GM21381 (cell line): Measurements from ENCODE around the gene NECTIN1.

Experiments
- ATAC-seq: cut with Tn5 transposase; IDR thresholded peaks from one replicate; pipeline ENCODE4 v1.9.1; 2021; ENCODE audit warnings: mild to moderate bottlenecking, moderate library complexity; ENCODE audit not compliant: unreplicated experiment

NECTIN1 gene

DNA sequence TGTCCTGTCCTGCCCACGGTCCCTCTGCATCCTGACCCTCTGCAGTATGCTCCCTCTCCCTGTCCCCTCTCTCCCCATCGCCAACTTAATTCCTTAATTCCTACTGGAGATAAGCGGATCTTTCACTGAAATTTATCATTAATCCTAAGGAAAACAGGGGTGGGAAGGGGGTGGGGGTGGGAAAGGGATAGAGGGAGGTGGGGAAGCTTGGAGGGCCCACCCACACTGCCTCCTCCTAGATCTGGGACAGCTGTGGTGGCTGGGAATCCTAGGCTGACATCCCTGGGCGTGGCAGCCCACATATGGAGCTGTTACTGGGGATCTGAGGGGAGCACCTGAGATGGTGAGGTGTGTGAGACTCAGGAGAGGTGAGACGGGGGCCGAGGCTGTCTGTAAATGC, 14.4 kb downstream of the NECTIN1 start:
- no peak for ATAC-seq

DNA sequence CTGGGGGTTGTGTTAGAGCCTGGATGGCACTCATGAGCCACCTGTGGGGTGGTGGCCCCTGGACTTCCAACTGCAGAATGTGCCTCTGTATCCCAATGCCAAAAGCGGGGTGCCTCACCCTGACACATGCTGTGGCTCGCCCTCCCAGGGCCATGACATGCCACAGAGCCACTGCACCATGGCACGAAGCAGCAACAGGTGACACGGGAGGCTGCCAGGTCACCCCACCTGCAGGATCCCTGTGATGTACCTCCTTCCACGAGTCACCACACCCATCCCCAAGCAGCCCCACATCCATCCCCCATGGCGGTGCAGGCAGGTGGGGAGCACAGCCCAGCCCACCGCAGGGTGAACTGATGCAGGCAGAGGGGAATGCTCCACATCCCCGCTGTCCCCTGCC, 14.8 kb downstream of the NECTIN1 start:
- ATAC-seq, result no peak

DNA sequence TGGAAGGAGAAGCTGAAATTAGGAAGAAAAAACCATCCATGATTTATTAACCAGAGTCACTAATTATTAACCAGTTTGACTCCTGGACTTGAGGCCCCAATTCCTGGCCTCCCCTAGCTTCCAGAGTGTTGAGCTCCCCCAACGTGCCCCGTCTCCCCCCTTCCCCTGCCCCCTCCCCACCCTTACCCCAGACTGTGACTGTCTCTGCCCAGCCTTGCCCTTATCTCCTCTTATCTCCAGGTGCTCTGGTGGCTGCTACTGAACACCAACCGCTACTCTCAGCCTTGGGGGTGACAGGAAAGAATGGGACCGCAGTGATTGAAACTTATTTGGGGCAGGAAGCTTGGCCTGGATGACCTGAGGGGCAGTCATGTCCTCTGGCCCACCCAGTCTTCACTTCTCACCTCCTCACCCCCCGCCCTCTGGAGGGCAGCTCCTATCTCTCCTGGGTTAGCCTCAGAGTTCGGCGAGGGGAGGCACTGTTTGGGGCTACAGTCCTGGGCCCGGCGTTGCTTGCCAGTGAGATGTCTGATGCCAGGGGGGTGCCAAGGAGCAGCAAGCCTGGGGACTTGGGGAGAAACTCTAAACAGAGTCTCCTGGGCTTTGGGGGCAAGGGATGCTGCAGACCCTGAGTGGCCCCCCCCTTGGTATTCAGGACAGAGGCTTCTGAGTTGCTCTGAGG, 15.5 kb downstream of the NECTIN1 start:
- no peak for ATAC-seq

DNA sequence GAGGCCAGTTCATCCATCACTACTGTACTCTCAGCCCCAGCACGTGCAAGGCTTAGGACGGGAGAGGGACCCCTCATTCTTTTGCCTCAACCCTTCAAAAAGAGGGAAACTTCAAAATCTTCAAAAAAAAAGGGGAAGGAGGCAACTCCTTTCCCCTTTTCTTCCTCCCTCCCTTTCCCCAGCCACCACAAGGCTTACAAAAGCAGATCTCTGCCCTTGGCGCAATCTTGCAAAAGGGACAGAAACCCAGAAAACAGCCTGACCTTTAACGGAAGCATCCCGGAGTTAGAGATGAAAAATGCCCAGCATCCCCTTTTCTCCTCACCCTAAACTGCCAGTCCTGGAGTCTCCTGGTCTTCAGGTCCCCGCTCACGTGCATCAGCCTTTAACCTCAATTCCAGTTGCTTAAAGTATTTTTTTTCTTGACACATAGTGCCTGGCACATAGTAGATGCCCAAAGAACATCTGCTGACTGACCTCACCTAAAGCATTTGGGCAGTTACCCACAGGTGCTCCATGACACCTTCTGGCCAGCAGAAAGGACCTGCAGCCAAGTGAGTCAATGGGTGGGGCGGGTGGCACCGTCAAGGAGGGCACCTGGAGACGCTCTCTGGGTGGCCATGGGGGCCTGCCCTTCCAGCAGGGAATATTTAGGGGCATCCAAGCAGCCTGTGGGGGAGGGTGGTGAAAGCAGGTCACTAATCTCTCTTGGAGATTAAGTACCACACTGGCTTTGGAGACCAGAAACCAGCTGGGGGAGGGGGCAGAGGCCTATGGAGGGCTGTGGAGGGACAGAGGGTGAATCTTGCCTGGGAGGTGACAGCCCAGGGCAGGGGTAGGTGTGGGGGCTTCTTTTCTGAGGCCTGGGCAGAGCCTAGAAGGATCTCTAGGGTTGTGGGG, 16.3 kb downstream of the NECTIN1 start:
- no peak for ATAC-seq

GRCh38 chr11:119712006-119712405, 17.0 kb downstream of the NECTIN1 start:
- no peak for ATAC-seq

- no peak for ATAC-seq
These were observed 17.5 kb downstream of the NECTIN1 start for GRCh38 chr11:119711476-119711875.

DNA sequence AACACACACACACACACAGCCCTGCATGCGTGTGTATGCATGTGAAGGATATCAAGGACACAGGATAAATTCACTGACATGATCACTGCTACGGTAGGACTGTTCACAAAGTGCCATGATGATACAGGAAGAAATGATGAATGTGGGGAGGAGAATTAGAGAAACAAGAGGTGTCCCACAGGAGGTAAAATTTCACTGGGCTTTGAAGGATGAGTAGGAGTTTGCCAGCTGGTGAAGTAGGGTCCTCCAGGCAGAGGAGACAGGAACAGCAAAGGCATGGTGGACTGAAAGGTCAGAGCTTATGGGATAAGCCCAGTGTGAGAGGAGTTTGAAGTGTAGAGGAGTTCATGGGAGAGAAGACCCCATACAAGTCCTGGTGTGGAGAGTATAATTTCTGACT, 18.6 kb downstream of the NECTIN1 start:
- ATAC-seq, result no peak

- ATAC-seq, result no peak
These were observed 19.2 kb downstream of the NECTIN1 start for GRCh38 chr11:119709638-119710346.

GRCh38 chr11:119709171-119709570, 19.8 kb downstream of the NECTIN1 start:
- no peak for ATAC-seq

GRCh38 chr11:119708384-119708783, 20.6 kb downstream of the NECTIN1 start:
- no peak for ATAC-seq

- no peak for ATAC-seq
These were observed 22.1 kb downstream of the NECTIN1 start for GRCh38 chr11:119706887-119707286.

GRCh38 chr11:119706029-119706428, 23.0 kb downstream of the NECTIN1 start:
- ATAC-seq, result no peak

- no peak for ATAC-seq
These were observed 23.6 kb downstream of the NECTIN1 start for GRCh38 chr11:119705362-119705761.

- ATAC-seq, result no peak
These were observed 24.2 kb downstream of the NECTIN1 start for GRCh38 chr11:119704849-119705248.

DNA sequence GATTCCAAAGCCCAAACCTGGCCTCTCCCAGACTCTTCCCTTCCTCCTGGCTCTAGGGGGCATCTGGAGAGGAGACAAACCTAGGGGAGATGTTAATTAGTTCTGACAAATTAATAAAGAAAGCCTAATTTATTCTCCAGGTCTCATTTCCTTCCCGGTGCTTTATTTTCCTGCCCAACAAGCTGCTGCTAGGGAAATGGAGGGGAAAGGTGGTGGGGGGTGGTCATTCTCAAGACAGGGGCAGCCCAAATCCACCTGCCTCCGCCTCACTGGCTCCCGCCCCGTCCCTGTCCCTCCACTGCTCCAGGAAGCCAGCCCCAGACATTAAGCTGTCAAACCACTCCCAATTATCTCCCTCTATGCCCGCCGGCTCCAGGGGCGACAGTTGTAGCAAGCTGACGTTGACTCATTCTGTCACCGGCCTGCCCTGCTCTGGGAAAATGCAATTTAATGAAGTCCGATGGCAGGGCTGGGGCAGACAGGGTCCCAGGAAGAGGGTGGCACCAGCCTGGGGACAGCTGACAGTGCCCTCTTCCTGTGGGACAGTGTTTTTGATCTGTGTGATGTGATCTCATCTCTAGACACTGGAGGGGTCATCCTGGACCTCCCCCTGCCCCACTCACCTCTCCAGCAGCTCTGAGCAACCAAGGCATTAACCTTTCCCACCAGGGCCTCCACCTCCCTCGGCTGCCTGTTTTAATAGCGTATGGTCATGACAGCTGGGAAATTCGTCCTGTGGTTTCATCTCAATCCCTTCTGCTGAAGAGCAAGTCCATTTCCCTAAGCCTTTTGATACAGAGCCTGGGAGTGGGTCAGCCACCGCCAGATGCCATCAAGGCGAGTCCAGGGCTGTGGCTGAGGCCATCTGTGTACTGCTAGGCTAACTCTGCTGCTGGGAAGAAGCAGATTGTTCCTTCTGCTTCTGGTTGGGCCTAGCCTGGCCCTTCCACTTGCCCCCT, 27.1 kb downstream of the NECTIN1 start:
- ATAC-seq, result no peak

DNA sequence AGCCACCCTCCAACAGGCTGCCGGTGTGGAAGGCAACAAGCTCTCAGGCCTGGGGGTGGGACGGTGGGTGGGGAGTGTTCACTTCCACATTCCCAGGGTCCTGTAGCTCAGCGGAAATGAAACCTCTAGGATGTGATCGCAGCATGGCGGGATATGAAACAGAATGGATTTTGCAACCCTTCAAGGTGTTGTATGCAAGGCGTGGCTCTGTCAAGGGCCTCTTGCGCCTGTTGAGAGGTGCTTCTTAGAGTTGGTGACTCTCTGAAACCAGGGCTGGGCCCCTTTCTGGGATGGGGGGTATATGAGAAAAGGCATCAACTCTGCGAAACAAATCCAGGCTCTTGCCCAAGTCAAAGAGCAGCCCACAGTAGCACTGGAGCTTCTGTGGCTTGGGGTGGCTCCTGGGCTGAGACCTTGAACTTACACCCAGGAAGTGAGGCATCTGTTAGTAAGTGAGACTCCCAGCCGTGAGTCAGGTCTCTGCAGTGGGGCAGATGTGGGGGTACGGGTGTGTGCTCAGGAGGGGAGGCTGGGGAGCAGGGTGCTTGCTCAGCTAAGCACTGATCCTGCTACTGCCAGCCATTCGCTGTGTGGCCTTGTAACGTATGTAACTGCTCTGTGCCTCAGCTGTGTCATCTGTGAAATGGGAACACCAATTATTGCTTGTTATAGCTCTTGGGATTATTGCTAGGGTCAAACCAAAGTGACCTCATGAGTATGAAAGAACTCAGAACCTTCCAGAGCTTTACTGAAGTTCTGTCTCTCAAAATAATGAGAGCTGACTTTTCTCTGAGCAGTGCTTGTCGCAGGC, 28.3 kb downstream of the NECTIN1 start:
- no peak for ATAC-seq

GRCh38 chr11:119700030-119700429, 29.0 kb downstream of the NECTIN1 start:
- ATAC-seq, result no peak

DNA sequence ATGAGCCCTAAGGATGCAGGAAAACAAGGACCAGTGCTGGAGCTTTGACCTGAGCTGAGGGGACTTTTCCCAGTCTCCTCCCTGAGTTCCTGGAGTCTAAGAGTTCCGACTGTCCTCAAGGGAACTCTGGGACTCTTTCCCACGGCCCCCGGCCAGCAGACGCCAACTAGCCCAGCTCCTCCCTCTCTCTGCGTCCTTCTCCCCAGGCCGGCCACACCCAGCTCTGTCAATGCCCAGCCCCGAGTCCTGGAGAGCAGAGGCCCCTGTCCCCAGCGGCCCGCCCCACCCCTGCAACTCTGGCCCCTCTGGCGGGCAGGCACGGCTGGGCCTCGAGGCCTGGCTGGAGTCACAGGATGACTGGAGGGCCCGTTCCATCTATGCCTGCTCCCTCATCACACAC, 29.8 kb downstream of the NECTIN1 start:
- ATAC-seq, result no peak

DNA sequence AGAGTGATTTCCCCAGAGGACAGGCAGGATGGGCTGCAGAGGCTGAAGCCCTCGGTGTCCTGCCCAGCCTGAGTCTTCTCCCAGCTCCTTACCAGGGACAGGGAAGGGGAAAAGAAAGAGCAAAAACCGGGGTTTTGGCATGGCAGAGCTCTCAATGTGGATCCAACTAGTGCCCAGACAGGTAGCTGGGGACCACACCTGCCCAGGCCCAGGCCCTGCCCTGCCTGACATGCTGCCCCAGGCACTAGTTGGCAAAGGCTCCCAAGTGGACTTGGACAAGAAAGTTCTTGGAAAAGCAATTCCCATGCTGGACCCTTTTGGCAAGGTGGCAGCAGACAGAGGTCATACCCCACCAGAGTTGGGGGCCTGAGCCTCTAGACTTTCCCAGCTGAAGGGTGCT, 31.1 kb downstream of the NECTIN1 start:
- no peak for ATAC-seq

GRCh38 chr11:119697445-119697844, 31.6 kb downstream of the NECTIN1 start:
- ATAC-seq, result no peak
